GM19395 (cell line): Measurements from ENCODE around the gene POLR2H.
A peak's percentile ranks its signal among the peaks of the same experiment; 100 is the strongest.
"Not testable (repeated sequence)": the region's sequence is repeated elsewhere in the genome, so short reads cannot be mapped to it uniquely, and the experiment has no call there.

ENCODE experiments used
- ATAC-seq: cut with Tn5 transposase; IDR thresholded peaks from one replicate; pipeline ENCODE4 v1.9.1; 2021; ENCODE audit warnings: mild to moderate bottlenecking, moderate library complexity; ENCODE audit not compliant: unreplicated experiment

POLR2H gene

DNA sequence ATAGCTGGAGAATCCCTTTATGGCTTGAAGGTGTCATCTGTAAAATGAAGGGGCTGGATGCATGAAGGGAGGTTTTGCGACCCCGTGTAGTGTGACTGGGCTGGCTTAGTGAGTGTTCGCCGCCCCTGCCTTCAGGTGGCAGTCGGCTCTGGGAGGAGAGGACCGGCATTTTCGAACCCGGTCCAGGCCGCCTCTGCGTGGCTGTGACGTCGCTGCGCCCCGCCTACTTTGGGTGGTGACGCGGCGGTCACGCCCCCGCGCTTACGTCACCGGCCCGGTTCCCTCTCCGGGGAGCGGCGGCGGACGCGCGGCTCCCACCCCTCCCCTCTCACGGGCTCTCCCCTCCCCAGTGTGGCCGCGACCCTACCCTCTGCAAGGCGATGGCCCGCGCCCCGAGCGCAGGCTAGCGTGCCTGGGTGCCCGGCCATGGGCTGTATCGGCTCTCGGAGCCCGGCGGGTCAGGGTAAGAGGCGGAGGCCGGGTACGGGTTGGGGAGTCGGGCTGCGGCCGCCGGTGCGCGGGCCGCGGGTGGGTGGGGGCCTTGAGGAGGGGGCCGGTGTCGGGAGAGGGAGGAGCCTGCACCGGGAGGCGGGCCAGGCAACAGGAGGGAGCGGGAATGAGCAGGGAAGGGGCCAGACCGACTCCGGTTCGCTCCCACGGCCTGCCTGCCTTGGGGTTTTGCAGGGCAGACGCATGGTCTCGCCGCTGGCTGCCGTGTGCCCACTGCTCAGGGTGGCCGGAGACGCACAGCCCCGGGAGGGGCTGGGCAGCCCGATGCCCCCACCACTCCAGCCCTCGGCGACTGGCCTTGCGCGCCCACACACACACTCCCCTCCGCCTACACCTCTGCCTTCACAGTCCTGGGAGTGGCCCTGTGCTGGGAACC is 25.6 kb upstream of the POLR2H start:
- peak; percentile 63 for ATAC-seq

GRCh38 chr3:184336547-184337398 is 24.7 kb upstream of the POLR2H start:
- no peak for ATAC-seq

DNA sequence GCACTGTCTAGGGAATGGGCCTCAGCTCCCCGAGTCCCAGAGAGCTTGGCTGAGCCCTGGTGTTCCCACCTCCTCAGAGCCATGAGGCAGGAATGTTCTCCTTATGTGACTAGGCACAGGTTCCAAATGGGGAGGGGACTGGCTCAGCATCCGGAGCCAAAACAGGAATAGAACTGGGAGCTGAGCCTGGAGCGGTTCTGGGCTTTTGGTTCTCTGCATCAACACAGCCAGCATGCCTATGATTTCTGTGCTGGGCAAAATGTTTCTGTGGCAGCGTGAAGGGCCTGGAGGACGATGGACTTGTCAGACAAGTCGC is 24.2 kb upstream of the POLR2H start, which contains the start of gene FAM131A:
Gene FAM131A, plus strand, starts transcription at position 202 of the 316 bp plus-strand sequence. Its CDS starts 31 bp downstream, at position 233.
- no peak for ATAC-seq

GRCh38 chr3:184337981-184338380 is 23.5 kb upstream of the POLR2H start:
- no peak for ATAC-seq

DNA sequence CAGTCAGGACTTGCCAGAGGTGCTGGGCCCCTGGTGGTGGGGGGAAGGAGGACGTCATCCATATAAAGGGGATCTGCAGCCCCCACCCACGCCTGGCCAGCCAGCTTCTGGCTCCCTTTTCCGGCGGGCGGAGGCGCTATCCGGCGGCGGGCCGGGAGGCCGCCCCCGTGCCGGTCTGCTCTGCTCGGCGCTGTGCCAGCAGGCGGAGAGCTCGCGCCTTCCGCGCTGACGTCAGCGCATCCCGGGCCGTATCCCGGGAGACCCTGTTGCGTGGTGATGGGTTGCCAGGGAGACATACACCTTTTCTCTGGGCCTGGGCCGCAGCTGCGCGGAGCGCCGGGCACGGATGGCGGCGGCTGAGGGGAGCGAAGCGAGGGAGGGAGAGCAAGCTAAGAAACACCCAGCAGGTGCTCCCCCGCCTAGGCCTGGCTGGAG is 23.0 kb upstream of the POLR2H start:
- ATAC-seq, result no peak

DNA sequence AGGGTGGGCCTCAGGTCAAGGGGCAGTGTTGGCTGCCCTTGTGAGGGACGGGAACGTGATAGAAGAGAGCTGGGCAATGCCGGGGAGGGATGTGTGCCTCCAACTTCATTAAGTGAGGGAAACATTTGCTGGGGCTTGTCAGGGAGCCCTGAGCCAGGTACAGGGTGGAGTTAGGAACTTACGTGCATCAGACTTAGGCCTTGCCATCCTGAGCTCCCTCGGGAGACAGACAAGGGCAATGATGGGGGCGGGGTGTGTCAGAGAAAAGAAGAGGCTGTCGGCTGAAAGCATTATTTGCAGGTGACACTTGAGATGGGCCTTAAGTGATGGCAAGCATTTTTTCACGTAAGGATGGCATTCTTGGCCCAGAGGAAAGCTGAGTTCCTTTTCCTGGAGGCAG is 22.5 kb upstream of the POLR2H start:
- no peak for ATAC-seq

GRCh38 chr3:184339451-184340135 is 21.9 kb upstream of the POLR2H start:
- ATAC-seq, result not testable (repeated sequence)

DNA sequence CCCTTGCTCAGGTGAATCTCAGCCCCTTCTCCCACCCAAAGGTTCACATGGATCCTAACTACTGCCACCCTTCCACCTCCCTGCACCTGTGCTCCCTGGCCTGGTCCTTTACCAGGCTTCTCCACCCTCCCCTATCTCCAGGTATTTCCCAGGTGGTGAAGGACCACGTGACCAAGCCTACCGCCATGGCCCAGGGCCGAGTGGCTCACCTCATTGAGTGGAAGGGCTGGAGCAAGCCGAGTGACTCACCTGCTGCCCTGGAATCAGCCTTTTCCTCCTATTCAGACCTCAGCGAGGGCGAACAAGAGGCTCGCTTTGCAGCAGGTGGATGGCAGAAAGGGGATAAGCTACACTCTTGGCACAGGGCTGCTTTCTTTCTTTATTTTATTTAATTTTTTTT is 19.6 kb upstream of the POLR2H start:
- no peak for ATAC-seq

- no peak for ATAC-seq
Measured at GRCh38 chr3:184343200-184343876, 18.2 kb upstream of the POLR2H start.

DNA sequence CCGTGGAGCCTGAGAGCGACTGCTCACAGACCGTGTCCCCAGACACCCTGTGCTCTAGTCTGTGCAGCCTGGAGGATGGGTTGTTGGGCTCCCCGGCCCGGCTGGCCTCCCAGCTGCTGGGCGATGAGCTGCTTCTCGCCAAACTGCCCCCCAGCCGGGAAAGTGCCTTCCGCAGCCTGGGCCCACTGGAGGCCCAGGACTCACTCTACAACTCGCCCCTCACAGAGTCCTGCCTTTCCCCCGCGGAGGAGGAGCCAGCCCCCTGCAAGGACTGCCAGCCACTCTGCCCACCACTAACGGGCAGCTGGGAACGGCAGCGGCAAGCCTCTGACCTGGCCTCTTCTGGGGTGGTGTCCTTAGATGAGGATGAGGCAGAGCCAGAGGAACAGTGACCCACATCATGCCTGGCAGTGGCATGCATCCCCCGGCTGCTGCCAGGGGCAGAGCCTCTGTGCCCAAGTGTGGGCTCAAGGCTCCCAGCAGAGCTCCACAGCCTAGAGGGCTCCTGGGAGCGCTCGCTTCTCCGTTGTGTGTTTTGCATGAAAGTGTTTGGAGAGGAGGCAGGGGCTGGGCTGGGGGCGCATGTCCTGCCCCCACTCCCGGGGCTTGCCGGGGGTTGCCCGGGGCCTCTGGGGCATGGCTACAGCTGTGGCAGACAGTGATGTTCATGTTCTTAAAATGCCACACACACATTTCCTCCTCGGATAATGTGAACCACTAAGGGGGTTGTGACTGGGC is 16.8 kb upstream of the POLR2H start:
- ATAC-seq, result no peak

DNA sequence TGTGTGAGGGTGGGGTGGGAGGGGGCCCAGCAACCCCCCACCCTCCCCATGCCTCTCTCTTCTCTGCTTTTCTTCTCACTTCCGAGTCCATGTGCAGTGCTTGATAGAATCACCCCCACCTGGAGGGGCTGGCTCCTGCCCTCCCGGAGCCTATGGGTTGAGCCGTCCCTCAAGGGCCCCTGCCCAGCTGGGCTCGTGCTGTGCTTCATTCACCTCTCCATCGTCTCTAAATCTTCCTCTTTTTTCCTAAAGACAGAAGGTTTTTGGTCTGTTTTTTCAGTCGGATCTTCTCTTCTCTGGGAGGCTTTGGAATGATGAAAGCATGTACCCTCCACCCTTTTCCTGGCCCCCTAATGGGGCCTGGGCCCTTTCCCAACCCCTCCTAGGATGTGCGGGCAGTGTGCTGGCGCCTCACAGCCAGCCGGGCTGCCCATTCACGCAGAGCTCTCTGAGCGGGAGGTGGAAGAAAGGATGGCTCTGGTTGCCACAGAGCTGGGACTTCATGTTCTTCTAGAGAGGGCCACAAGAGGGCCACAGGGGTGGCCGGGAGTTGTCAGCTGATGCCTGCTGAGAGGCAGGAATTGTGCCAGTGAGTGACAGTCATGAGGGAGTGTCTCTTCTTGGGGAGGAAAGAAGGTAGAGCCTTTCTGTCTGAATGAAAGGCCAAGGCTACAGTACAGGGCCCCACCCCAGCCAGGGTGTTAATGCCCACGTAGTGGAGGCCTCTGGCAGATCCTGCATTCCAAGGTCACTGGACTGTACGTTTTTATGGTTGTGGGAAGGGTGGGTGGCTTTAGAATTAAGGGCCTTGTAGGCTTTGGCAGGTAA is 16.0 kb upstream of the POLR2H start:
- no peak for ATAC-seq

DNA sequence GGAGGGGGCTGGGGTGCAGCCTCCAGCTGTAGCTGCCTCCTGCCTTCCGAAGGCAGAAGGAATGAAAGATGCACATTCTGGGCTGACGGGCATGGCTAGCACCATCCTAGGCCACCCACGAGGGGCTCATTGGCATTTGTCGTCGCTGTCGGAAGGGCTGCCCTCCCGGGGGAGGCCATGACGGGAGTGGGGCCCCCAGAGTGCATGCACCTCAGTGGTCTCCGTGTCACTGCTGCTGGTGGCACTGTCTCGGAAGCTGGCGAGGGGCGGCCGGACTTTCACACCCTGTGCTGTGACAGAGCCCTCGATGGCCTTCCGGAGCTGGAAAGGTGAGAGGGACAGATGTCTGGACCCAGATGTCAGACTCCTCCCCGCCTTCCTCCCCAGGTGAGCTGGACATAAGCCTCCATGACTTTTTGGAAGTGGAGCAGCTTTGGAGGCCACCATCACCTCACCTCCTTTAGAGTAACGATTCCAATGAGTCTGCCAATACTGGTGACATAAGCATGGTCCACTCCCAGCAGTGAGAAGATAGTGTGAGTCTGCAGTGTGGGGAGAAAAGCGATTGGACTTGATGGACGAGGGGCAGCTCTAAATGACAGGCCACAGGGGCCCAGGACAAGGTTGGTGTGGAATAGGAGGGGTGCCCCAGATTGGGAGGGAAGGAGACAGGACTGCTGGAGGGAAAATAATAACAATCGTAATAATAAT is 14.9 kb upstream of the POLR2H start:
- no peak for ATAC-seq

- ATAC-seq, result no peak
Measured at GRCh38 chr3:184347321-184348056, 14.0 kb upstream of the POLR2H start.

DNA sequence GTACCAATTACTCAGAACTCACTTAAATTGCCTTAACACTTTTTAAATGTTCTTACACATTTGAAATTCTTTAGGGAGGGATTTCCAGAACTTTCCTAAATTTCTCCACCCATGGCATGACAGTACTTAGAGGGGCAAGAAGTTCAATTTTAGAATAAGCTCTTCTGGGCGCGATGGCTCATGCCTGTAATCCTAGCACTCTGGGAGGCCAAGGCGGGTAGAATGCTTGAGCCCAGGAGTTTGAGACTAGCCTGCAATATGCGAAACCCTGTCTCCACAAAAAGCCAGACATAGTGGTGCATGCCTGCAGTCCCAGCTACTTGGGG is 13.5 kb upstream of the POLR2H start:
- no peak for ATAC-seq

DNA sequence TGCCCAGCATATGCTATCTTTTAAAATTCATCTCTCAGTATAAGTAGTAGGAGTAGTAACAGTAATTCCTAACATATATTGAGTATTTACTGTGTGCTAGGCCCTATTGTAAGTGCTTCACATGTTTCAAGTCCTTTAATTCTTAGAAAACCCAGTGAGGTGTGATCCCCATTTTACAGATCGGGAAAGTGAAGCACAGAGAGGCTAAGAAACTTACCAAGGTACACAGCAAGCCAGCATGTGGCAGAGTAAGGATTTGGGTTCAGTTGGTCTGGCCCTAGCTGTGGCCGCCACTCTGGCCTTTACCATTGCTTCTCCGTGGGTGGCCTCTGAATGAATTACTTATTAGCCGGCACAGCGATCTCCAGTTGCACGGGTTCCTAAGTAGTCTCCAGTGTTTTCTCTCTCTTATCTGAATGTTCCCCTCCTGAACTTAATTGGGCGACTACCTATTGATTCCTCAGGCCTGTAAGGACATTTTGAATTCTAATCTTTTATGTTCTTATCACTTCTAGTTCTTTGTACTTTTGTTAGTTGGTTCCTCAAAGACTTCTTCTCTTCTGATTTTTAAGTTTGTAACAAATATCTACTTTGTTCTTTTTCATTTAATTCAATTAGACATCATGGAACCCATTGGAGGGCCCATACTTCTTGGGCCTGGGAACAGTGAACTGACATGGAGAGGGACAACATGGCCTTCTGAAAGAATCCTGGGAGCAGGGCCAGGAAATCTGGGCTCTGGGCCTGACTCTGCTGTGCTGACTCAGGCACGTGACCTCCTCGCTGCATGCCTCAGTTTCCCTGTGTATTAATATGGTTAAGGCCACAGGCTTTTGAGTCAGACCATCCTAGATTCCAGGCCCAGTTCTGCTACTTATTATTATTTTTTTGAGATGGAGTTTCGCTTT is 11.7 kb upstream of the POLR2H start:
- no peak for ATAC-seq

- no peak for ATAC-seq
Measured at GRCh38 chr3:184350618-184351017, 10.9 kb upstream of the POLR2H start.

DNA sequence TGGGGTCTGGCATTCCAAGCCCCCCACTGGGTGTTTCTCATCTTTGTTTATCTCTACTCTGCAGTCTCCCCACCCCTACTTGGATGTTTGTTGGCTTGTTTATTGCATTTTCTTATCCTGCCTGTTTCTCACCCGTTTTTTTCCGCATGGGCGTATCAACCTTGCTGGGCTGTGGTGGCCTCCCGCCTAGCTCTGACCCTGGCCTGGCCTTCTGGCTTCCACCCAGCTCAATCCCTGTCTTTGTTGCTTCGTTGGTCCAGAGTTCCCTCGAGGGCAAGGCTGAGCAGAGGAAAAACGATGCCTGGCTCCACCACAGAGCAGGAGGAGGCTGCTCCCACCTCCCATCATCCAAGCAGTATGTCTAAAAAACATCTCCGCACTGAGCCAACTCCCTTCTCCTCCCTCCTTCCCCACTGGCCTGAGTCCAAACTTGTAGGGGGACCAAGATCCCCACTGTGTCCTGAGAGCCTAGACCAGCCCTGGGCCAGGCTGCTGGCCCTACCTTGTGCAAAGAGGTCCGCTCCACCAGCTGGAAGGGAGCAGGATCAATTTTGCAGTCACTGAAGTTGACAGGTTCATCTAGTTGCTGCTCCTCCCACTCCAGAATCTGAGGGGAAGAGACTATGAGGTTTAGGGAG is 9.9 kb upstream of the POLR2H start:
- ATAC-seq, result no peak
